Hepatocyte (in vitro differentiated cells): ENCODE data around the gene PLK5.

Experiments
- EZH2 ChIP-seq: fragments of 200-600 bp; sonication (generic); IDR thresholded peaks from 2 replicates; pipeline ENCODE4 v1.6.1; 2016; ENCODE audit warnings: antibody characterized with exemption, mild to moderate bottlenecking, borderline replicate concordance
- EZH2phosphoT487 ChIP-seq: fragments of 200-600 bp; sonication (generic); IDR thresholded peaks from one replicate; pipeline ENCODE4 v1.6.1; 2018; ENCODE audit warnings: antibody characterized with exemption, mild to moderate bottlenecking, low read depth, moderate library complexity; ENCODE audit not compliant: unreplicated experiment, severe bottlenecking
- TF ChIP-seq, protein P1 (sequence below): fragments of 200-600 bp; sonication (generic); IDR thresholded peaks from 2 replicates; pipeline ENCODE4 v1.5.1; 2016; ENCODE audit warnings: antibody characterized with exemption, mild to moderate bottlenecking; ENCODE audit not compliant: poor library complexity

DNA sequence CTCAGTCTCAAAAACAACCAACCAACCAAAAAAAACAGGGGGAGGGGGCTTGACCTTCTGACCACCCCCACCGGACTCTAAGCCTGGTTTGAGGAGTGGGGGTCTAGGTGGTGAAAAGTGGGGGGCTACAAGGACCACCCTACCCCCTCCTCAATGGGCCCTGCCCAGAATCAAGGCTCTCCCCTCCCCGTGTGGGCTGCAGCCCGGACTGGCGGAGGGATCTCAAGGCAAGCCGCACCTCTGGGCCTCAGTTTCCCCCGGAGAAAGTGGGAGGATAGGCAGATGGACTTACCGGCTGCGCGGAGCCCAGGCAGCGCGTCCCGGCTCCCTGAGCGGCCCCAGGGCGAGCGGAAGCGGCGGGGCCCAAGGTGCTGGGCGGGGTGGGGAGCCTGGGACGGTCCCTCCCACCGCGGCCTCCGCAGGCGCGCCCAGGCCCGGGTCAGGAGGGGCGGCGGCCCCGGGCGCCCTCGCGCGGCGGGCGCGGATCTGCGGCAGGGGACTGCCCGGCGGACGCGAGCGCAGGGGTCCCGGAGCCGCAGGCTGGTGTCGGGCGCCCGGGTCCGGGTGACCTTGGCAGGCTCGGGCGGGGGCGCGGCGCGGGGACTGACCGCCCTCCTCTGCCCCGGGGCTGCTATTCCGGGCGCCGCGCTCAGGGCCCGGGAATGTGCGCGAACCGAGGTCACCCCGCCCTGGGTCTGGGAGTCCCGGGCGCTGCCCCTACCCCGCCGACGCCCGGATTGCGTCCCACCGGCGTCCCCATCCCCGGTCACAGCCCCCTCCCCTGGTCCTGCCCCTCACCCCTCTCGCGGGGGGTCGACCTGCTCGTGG, 11.0 kb upstream of the PLK5 start, which contains the start of gene ADAMTSL5:
- TF ChIP-seq, protein P1, sequence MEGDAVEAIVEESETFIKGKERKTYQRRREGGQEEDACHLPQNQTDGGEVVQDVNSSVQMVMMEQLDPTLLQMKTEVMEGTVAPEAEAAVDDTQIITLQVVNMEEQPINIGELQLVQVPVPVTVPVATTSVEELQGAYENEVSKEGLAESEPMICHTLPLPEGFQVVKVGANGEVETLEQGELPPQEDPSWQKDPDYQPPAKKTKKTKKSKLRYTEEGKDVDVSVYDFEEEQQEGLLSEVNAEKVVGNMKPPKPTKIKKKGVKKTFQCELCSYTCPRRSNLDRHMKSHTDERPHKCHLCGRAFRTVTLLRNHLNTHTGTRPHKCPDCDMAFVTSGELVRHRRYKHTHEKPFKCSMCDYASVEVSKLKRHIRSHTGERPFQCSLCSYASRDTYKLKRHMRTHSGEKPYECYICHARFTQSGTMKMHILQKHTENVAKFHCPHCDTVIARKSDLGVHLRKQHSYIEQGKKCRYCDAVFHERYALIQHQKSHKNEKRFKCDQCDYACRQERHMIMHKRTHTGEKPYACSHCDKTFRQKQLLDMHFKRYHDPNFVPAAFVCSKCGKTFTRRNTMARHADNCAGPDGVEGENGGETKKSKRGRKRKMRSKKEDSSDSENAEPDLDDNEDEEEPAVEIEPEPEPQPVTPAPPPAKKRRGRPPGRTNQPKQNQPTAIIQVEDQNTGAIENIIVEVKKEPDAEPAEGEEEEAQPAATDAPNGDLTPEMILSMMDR: no peak
- TF ChIP-seq EZH2 (no peak), EZH2phosphoT487 (no peak)
